GM06990 (cell line): ENCODE data around the gene DIRAS1.

Experiments used
- DNase-seq: peaks from one replicate; pipeline ENCODE4 v3.0.0-alpha.2; 2011; ENCODE audit not compliant: insufficient read length; ENCODE audit errors: extremely low read depth
- H3K27me3 ChIP-seq: replicated peaks from 2 replicates; pipeline ENCODE4 v1.6.0; 2011; ENCODE audit warnings: low read length; ENCODE audit not compliant: control insufficient read depth, insufficient read depth
- H3K36me3 ChIP-seq: 2 replicates; pipeline ENCODE4 v1.5.1; 2011; ENCODE audit warnings: low read length; ENCODE audit not compliant: control insufficient read depth, insufficient read depth
- H3K4me3 ChIP-seq: replicated peaks from 2 replicates; pipeline ENCODE4 v1.5.1; 2011; ENCODE audit warnings: low read depth, mild to moderate bottlenecking, control low read depth, low read length
- TF ChIP-seq, protein P1 (sequence below): IDR thresholded peaks from 2 replicates; pipeline ENCODE4 v1.5.1; 2011; ENCODE audit warnings: low read length, control low read depth, mild to moderate bottlenecking, inconsistent platforms; ENCODE audit not compliant: insufficient read depth, poor library complexity, severe bottlenecking

The DIRAS1 gene

DNA sequence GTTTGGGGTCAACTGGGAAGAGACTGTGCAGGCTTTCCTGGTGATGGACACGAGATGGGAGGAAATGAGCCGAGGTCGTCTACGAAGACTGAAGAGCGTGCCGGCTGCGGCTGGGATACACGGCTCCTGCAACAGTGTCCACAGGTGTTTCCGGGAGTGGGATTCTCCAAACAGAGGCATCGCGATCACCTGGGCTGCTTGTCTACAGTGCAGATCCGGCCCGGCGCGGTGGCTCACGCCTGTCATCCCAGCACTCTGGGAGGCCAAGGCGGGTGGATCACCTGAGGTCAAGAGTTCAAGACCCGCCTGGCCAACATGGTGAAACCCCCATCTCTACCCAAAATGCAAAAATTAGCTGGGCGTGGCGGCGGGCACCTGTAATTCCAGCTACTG is 30.3 kb upstream of the DIRAS1 start:
- no peak overlapping the region for H3K4me3 ChIP-seq
- no peak for DNase-seq
- H3K27me3 ChIP-seq, result no peaks in the 10 kb centered on the region
- TF ChIP-seq, protein P1, sequence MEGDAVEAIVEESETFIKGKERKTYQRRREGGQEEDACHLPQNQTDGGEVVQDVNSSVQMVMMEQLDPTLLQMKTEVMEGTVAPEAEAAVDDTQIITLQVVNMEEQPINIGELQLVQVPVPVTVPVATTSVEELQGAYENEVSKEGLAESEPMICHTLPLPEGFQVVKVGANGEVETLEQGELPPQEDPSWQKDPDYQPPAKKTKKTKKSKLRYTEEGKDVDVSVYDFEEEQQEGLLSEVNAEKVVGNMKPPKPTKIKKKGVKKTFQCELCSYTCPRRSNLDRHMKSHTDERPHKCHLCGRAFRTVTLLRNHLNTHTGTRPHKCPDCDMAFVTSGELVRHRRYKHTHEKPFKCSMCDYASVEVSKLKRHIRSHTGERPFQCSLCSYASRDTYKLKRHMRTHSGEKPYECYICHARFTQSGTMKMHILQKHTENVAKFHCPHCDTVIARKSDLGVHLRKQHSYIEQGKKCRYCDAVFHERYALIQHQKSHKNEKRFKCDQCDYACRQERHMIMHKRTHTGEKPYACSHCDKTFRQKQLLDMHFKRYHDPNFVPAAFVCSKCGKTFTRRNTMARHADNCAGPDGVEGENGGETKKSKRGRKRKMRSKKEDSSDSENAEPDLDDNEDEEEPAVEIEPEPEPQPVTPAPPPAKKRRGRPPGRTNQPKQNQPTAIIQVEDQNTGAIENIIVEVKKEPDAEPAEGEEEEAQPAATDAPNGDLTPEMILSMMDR, result no peak
- peaks cover 9% of the 10 kb centered on the region for H3K36me3 ChIP-seq

DNA sequence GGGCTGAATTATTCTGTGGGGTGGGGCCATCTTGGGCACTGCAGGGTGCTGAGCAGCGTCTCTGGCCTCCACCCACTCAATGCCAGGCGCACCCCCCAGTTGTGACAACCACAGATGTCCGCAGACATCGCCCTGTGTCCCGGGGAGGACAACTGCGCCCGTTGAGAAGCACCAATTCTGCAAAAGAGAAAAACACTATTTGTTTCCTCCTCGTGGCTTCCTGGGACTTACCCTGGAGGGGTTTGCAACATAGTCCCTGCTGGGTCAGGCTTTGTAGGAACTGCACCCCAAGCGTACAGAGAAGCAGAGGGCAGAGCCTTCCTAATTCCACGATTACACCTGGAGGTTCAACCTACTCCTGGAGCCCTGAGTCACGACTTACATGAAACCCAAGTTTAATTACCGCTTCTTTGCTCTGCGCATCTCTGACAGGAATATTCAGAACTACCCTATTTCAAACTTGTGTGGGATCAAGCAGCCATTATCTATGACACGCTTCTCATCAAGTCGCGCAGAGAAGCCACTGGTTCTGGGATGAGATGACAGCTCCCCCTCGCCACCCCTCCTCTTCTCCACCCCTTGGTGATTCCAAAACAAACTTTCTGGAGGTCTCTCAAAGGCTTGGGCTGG is 29.8 kb upstream of the DIRAS1 start:
- Histone ChIP-seq H3K36me3 (peaks cover 9% of the 10 kb centered on the region), H3K27me3 (no peaks in the 10 kb centered on the region), H3K4me3 (no peak overlapping the region)
- DNase-seq, result no peak
- TF ChIP-seq, protein P1, result no peak

DNA sequence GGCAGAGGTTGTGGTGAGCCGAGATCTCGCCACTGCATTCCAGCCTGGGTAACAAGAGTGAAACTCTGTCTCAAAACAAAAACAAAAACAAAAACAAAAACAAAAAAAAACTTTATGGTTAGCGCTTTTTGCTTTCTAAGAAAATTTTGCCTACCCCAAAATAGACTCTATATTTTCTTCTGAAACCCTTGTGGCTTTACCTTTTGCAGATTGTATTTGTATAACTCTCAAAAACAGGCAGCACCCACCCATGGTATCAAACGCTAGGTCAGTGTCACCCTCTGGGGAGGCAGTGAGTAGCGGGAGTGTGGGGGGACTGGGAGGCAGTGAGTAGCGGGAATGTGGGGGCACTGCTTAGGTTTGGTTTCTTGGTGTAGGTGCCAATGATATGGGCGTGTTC is 26.2 kb upstream of the DIRAS1 start:
- Histone ChIP-seq H3K36me3 (no peaks in the 10 kb centered on the region), H3K4me3 (no peak overlapping the region), H3K27me3 (no peaks in the 10 kb centered on the region)
- DNase-seq, result no peak
- TF ChIP-seq, protein P1, result no peak

DNA sequence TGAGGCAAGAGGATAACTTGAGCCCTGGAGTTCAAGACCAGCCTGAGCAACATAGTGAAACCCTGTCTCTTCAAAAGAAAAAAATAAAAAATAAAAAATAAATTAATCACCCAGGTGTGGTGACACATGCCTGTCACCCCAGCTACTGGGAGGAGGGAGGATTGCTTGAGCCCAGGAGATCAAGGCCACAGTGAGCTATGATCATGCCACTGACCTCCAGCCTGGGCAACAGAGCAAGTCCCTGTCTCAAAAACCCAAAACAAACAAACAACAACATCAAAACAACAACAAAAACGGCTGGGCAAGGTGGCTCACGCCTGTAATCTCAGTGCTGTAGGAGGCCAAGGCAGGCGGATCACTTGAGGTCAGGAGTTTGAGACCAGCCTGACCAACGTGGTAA is 22.9 kb upstream of the DIRAS1 start:
- no peaks in the 10 kb centered on the region for H3K36me3 ChIP-seq
- TF ChIP-seq, protein P1, result no peak
- H3K4me3 ChIP-seq, result no peak overlapping the region
- no peak for DNase-seq
- H3K27me3 ChIP-seq, result no peaks in the 10 kb centered on the region

DNA sequence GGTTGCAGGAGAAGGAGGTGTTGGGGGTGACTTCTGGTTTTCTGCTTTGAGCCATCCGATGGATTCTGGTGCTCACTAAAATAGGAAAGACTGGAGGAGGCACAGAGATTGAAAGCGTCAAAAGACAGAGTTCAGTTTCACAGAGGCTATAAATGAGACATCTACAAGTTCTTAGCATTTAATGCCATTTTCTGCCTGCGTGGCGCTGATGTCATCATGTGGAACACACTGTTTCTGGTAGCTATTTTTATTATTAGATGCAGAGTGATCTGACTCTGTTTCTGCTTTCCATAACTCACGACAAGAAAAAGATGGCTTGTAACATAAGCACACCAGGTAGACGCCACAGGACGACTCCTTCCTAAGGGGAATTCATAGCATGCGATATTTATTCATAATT is 21.9 kb upstream of the DIRAS1 start:
- H3K36me3 ChIP-seq, result no peaks in the 10 kb centered on the region; the same call in 1 of the 2 replicates
- TF ChIP-seq, protein P1, result no peak
- no peak overlapping the region for H3K4me3 ChIP-seq
- DNase-seq, result no peak
- no peaks in the 10 kb centered on the region for H3K27me3 ChIP-seq

DNA sequence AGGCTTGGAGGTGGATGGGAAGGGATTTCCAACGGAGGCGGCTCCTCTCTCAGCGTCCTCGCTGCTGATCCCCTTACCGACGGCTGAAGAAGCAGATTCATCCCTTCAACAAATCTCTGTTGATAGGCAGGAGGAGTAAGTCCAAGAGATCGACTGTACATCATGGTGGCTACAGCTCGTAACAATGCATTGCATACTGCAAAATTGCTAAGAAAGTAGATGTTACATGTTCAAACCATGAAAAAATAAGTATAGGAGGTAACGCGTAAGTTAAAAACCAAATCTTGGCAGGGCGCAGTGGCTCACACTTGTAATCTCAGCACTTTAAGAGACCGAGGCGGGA is 19.1 kb upstream of the DIRAS1 start:
- Histone ChIP-seq H3K27me3 (no peaks in the 10 kb centered on the region), H3K36me3 (peaks cover 18% of the 10 kb centered on the region), H3K4me3 (no peak overlapping the region)
- TF ChIP-seq, protein P1, result no peak
- no peak for DNase-seq
